ELF-1 (cell line): Measurements from ENCODE around the gene CPNE9.

Source experiments
- DNase-seq: peaks from one replicate; pipeline ENCODE4 v3.0.0-alpha.2; 2016; ENCODE audit warnings: low read depth, low spot score

Gene CPNE9

GRCh38 chr3:9687514-9687913, 16.1 kb upstream of the CPNE9 start:
- no peak for DNase-seq

DNA sequence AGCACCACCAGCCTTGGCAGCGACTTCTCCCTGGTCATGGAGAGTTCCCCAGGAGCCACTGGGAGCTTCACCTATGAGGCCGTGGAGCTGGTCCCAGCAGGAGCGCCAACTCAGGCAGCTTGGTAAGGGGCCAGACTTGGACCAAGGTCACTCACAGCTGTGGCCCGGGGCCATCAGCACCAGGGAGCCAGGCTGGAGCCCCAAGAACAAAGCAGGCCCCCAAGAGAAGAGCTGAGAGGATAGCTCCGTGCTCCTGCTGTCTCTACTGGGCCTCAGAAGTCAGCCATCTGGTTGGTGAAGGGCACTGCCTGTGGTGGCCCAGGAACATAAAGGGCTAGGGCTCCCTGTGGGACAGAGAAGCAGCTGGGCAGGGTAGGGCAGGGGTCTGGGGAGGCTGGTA, 14.7 kb upstream of the CPNE9 start:
- DNase-seq: no peak

DNA sequence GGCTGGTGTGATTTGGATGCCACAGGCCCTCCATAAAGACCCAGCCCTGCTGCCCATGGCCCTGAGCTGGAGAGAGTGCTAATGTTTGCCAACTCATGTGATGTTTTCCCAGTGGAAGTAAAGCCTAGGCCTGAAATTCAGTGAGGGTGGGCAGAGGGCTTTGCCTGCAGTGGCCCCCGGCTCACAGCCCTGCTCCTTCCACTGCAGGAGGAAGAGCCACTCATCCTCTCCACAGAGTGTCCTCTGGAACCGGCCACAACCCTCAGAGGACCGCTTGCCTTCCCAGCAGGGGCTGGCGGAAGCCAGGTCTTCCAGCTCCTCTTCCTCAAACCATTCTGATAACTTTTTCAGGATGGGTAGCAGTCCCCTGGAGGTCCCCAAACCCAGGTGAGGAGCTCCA, 13.9 kb upstream of the CPNE9 start:
- DNase-seq: no peak

DNA sequence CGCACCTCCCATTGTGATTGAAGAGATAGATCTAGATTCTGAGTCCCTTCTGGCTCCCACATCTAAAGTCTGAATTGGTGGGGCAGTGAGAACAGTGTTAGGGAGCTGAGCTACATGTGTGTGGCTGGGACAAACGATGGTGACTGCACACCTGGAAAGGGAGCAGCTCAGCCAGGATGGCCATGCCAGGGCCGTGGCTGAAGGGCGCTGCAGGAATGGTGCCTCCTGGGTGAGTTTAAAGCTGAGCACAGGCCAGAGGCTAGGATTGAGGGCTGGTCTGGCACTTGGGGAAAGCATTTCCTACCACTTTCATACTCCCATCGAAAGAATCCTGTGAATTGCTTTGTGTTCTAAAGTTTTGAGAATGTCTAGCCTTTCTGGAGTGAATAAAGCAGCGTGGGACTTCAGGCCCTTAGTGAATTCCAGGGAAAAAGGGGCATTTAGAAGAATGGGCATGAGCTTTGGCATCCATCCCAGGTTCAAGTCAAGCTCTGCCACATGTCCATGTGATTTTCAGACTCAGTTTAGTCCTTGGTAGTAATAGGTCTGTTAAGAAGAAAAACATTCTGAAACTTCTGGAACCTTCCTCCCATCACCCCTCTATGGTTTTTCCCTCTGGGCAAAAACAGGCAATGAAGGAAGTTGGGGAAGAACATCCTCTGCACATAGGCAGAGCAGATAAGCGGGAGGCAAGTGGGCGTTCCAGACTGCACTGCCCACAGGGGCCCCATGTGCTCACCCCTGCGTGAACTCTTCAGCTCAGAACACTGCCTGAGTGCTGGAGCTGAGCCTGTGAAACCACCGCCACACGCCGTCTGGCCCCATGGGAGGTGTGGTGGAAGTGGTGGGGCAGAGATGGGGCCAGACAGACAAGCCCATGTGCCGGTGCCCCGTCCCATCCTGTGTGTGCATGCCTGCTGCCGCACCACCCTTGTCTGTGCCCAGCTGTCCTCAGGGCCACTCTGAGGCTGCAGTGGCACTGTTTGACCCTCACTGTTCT, 12.9 kb upstream of the CPNE9 start:
- DNase-seq: no peak

DNA sequence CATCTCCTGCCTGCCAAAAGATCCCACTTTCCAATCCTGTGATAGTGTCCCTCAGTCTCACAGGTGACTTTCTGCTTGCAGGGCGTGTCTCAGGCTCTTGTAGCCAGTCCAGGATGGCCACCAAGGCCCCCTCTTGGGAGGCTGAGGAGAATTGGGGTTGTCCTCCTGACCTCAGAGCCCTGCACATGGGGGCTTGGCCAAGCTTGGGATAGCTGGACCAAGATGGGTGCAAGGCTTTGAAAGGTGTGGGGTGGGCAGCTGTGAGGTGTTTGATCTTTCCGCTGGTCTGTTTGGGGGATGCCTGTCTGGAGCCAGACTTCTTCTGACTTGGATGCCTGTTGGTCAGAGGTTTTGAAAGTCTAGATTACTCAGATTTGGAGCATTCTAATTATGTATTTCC, 12.0 kb upstream of the CPNE9 start:
- DNase-seq: no peak

GRCh38 chr3:9692416-9692815, 11.2 kb upstream of the CPNE9 start:
- no peak for DNase-seq

DNA sequence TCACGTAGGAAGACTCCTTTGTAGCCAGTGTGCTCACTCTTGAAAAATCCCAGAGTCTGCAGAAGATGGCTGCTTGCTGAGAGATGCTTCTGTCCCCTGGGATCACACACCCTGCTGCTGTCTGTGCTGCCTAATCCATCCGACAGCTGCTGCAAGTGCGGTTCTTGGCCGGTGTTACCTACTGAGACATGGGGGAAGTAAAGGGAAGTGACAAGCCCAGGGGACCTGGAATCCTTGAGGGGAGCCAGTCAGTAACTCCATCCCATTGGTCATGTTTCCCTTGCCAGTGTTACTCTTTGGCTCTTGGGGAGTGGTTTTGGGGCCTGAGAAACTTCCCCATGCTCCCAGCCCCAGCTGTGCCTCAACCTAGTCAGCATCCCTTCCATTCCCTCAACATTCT, 8.3 kb upstream of the CPNE9 start:
- DNase-seq: no peak

DNA sequence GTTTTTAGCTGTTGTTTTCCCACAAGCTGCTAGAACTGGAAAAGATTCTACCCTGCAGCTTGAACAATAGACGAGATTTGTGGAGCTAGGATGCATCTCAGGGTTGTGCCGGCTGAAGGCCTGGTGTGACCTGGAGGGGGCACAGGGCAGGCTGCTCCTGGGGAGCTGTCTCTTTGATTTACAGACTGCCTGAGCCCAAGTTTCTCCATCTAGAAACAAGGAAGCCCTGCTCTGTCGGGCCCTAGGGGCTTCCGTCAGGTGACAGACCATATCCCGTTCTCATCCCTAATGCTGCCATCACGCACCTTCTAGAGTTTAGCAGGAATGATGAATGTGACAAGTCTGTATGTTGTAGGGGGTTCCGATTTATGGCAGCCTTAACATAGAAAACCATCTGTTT, 7.9 kb upstream of the CPNE9 start:
- no peak for DNase-seq

GRCh38 chr3:9696480-9697220, 7.0 kb upstream of the CPNE9 start:
- no peak for DNase-seq

DNA sequence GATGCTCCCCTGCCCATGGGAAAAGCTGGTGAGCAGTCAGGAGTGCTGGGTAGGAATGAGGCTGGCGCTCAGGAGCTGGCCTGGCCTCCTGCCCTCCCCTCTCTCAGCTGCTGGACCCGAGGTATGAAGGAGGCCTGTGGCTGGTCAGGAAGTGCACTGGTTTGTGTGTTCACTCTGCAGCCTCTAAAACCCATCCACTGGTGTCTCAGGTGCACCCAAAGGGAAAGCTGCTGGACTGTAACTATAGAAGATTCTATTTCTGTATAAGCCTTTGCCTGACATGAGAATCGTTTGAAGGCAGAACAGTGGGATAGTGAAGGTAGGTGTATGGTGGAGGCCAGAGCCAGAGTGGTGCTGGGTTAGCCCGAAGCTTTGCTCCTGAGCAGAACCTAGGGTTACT, 5.7 kb upstream of the CPNE9 start:
- no peak for DNase-seq

DNA sequence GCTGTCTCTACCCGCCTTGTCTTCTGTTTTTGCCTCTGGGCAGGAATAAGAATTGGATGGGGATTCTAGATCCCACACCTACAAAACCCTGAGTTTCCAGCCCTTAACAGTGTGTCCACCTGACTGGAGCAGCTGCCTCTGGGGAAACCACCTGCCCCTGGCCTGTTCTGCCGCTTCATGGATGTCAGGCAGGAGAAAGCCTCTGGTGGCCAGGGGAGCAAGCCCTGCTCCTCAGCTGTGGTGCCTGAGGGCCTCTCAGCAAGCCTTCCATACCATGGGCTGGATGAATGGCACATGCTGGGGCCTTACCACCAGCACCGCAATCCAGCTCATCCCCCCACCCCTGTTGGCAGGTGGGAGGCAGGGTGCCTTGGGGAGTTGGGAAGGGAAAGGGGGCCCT, 5.3 kb upstream of the CPNE9 start:
- DNase-seq: no peak

GRCh38 chr3:9700536-9700935, 3.1 kb upstream of the CPNE9 start:
- no peak for DNase-seq

DNA sequence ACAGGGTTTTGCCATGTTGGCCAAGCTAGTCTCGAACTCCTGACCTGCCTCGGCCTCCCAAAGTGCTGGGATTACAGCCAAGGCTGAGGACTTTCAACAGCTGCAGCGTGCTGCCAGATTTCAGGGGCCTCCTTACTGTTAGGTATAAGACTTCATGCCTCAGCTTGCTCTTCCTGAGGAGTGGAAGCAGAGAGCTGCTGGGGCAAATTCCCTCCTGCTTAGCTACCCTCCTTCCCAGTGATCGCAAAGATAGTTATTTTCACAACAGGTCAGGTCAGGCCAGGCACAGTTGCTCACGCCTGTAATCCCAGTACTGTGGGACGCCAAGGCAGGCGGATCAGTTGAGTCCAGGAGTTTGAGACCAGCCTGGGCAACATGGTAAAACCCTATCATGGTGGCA, 2.6 kb upstream of the CPNE9 start:
- no peak for DNase-seq

GRCh38 chr3:9701711-9702110, 1.9 kb upstream of the CPNE9 start:
- DNase-seq: no peak

DNA sequence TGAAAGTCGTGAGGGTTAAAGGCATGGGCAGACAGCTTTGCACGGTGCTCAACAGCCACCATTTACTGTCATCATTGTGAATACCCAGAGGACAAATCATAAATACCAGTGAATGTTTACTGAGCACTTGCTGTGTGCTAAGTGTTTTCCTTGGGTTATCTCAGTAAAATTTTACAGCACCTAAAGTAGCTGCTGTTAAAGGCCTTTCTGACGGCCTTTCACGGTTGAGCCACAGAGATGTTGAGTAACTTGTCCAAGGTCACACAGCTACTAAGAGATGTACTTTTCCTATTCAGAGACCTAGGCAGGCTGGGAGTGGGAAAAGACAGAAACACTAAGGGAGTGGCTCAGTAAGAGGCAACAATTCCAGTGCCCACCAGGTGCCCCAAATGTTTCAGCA, 393 bp upstream of the CPNE9 start:
- DNase-seq: no peak

DNA sequence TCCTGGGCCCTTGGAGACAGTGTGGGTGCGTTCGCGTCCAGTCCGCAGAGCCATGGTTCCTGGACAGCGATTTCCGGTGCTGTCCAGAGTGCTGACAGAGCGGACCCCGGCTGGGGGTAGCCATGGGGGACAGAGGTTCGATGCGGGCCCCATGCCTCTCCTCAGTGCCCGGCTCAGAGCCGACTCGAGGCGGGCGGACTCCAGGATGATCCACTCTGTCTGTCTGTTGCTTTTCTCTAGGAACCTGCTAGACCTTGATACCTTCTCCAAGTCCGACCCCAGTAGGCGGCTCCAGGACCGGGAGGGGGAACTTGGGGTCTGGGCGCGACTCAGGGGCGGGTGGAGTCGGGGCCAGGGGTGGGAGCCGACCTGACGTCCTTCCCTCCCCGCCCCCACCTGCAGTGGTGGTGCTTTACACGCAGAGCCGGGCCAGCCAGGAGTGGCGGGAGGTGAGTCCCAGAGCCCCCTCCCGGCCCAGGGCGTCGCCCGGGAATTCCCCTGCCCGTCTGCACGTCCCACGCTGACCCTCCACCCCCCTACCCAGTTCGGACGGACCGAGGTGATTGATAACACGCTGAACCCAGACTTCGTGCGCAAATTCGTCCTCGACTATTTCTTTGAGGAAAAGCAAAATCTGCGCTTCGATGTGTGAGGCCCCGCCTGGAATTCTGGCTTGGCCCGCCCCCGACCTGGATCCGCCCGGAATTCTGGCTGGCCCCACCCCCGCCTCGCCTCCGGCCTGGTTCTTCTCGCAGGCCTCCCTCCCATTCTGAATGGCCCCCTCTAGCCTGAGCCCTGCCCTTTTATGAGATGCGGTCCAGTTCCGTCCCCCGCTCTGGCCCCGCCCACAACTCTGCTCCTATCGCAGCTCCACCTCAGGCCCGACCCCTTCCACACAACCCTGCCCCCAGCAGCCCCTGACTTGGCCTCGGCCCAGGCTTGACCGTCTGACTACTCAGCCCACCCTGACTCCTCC, 1.0 kb downstream of the CPNE9 start:
- DNase-seq: peak; percentile 96

GRCh38 chr3:9710174-9710739, 6.6 kb downstream of the CPNE9 start:
- no peak for DNase-seq

DNA sequence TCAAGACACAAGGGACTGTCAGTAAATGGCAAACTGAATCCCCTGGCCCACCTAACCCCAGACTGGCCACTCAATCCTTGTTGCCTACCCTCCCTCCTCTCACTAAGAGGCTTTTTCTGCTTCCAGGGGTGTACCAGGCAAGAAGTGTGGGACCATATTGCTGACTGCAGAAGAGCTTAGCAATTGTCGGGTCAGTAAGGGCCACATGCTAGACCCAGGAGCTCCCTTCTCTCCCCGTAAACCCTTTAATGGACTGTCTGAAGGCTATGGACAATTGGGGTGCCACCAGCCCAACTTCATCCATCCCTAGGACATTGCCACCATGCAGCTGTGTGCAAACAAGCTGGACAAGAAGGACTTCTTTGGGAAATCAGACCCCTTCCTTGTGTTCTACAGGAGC, 8.8 kb downstream of the CPNE9 start:
- no peak for DNase-seq

- no peak for DNase-seq
These were observed 9.5 kb downstream of the CPNE9 start for GRCh38 chr3:9713142-9713541.

- DNase-seq: peak; percentile 28
These were observed 11.5 kb downstream of the CPNE9 start for GRCh38 chr3:9715136-9715535.

GRCh38 chr3:9715764-9716437, 12.3 kb downstream of the CPNE9 start:
- DNase-seq: peak; percentile 32
